Ovary (tissue), 9 donors: ENCODE measurements around the gene MTRF1. TPM values are rescaled to one million over a fixed set of nuclear protein-coding genes. Genes with fewer than 3 reads are reported as not detected.

Source experiments
- DNase-seq, 5 donors: peaks; one replicate each; pipeline ENCODE4 v3.0.0-alpha.2; 2019 to 2020
- H3K27ac ChIP-seq, 2 donors: fragments of 200-600 bp; one replicate each; pipeline versions ENCODE4 v1.5.1 to v1.8.0; 2019 to 2022
- H3K27me3 ChIP-seq: fragments of 200-600 bp; one replicate; pipeline ENCODE4 v1.8.0; 2022
- H3K36me3 ChIP-seq: fragments of 200-600 bp; sonication (generic); one replicate; pipeline ENCODE4 v1.5.1; 2019
- H3K4me1 ChIP-seq: one replicate; pipeline ENCODE4 v1.8.1; 2013; ENCODE audit warnings: mild to moderate bottlenecking, moderate library complexity; ENCODE audit not compliant: insufficient read depth
- H3K4me3 ChIP-seq: fragments of 200-600 bp; sonication (generic); one replicate; pipeline ENCODE4 v1.5.1; 2017
- H3K9me3 ChIP-seq, 2 donors: fragments of 200-600 bp in 1 of 2; sonication (generic) in 1 of 2; one replicate each; pipeline versions ENCODE4 v1.5.1 to v1.8.1; 2013 to 2019; ENCODE audit warnings: mild to moderate bottlenecking in 1 of 2, moderate library complexity in 1 of 2
- EP300 ChIP-seq: sonication (generic); formaldehyde crosslinking; IDR thresholded peaks from one replicate; pipeline ENCODE4 v1.6.1; 2017; ENCODE audit warnings: antibody characterized with exemption
- POLR2A ChIP-seq: fragments of 450-650 bp; IDR thresholded peaks from one replicate; pipeline ENCODE4 v1.6.1; 2017; ENCODE audit warnings: antibody characterized with exemption, mild to moderate bottlenecking, moderate library complexity
- WGBS, 3 donors: extraction: QIAGEN DNeasy Blood & Tissue Kit in 1 of 3; methylation state at CpG; one replicate each; pipeline versions ENCODE4 v1.1.5 to v1.1.7; 2013 to 2017; 5-methylcytosine and 5-hydroxymethylcytosine counted together
- intact Hi-C, 4 donors: fragments of 100-400 bp; cut with DNase I; formaldehyde crosslinking; loops; one replicate each; pipeline versions ENCODE4 v1.11.0 to v1.15.1; 2022 to 2023
- polyA plus RNA-seq, 2 donors: library from polyadenylated mRNA; stranded (reverse); fragments of 200-250 nt in 1 of 2; fragments of 350-450 nt in 1 of 2; fragmentation: Illumina TruSeq in 1 of 2; extraction: RNeasy Lipid Tissue Mini Kit (QIAGEN cat#74804) in 1 of 2; gene quantifications; one replicate each; pipeline ENCODE4 v1.2.3, GENCODE V29; 2013 to 2014
- total RNA-seq, 7 donors: library from RNA; depleted of rRNA in 2 of 7; stranded (reverse); fragments of >200 nt in 2 of 7; fragmentation: NEBNext Ultra II Directional in 3 of 7; extraction: Animal tissue kit (Norgen Biotek cat#: 25700) in 3 of 7; gene quantifications; one replicate each; pipeline versions ENCODE4 v1.1.0 to v1.2.4, GENCODE V29; 2016 to 2023
- TF ChIP-seq, protein P1 (sequence below), 3 donors: fragments of 450-650 bp in 2 of 3; fragments of 200-600 bp in 1 of 3; IDR thresholded peaks; one replicate each; pipeline versions ENCODE4 v1.5.1 to v1.8.0; 2016 to 2022; ENCODE audit warnings: antibody characterized with exemption in 3 of 3, mild to moderate bottlenecking in 1 of 3
- donor health status: DM: no; HTN: no; CAD: no; lungs with moderate emphysema.
- donor health status: DM: no; HTN: no; CAD: no.
- donor health status: Bipolar disorder and iron deficiency.
- donor health status: DM: yes; HTN: yes; CAD: no.
- donor health status: DM: no; HTN: no; CAD: no.
- donor health status: DM: yes; HTN: yes; CAD: no.

The MTRF1 gene
- total and polyA plus RNA-seq, 9 donors: 6.4 to 12.2 (median 8.4) TPM

DNA sequence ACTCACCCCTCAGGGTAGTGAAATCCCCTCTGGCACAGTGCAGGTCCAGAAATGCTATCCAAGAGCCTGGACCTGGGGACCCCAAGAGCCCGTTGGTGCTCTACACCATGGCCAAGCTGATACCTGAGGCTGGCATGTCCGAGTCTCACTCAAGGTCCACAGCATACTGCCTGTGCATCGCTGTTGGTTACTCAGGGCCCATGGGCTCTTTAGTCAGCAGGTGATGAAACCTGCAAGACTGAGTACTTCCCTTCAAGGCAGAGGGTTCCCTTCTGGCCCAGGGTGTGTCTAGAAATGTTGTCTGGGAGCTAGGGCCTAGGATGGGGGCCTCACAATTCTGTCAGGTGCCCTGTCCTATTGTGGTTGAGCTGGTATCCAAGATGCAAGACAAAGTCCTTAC, 49.5 kb downstream of the MTRF1 start:
- TF ChIP-seq, protein P1, sequence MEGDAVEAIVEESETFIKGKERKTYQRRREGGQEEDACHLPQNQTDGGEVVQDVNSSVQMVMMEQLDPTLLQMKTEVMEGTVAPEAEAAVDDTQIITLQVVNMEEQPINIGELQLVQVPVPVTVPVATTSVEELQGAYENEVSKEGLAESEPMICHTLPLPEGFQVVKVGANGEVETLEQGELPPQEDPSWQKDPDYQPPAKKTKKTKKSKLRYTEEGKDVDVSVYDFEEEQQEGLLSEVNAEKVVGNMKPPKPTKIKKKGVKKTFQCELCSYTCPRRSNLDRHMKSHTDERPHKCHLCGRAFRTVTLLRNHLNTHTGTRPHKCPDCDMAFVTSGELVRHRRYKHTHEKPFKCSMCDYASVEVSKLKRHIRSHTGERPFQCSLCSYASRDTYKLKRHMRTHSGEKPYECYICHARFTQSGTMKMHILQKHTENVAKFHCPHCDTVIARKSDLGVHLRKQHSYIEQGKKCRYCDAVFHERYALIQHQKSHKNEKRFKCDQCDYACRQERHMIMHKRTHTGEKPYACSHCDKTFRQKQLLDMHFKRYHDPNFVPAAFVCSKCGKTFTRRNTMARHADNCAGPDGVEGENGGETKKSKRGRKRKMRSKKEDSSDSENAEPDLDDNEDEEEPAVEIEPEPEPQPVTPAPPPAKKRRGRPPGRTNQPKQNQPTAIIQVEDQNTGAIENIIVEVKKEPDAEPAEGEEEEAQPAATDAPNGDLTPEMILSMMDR (IDR thresholded peaks at IDR 0.05): no peak
- TF ChIP-seq EP300: no peak
- TF ChIP-seq POLR2A: no peak
- Histone ChIP-seq H3K4me1 (no peaks in the 10 kb centered on the region), H3K36me3 (no peaks in the 10 kb centered on the region), H3K4me3 (no peak overlapping the region), H3K27me3 (no peaks in the 10 kb centered on the region), H3K27ac (no peak overlapping the region), H3K9me3 (no peaks in the 10 kb centered on the region)
- no peak for DNase-seq
- intact Hi-C loops: no loop called here
- WGBS, 3 donors: 62 to 82% (median 67%) methylated on average over 3 of the region's 3 CpGs

DNA sequence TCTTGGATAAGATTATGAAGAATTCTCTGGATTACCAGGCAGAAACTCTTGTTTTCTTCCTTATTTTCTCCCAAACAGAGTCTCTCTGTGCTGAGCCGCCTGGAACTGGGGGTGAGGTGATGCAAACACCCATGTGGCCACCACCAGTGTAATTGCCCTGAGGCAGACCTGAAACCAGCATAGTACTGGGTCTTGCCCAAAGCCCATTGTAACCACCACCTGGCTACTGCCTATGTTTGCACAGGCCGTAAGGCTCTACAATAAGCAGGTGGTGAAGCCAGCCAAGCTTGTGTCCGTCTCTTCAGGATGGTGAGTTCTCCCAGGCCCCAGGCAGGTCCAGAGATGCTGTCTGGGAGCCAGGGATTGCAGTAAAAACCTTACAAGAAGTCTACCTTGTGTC, 50.1 kb downstream of the MTRF1 start:
- H3K9me3 ChIP-seq: no peaks in the 10 kb centered on the region
- intact Hi-C loops: no loop called here
- H3K4me3 ChIP-seq: no peak overlapping the region
- no peak for DNase-seq
- H3K4me1 ChIP-seq: no peaks in the 10 kb centered on the region
- WGBS, 3 donors: 87 to 94% (median 93%) methylated on average over 3 of the region's 3 CpGs
- TF ChIP-seq, protein P1 (IDR thresholded peaks at IDR 0.05): no peak
- TF ChIP-seq POLR2A (no peak), EP300 (no peak)
- H3K27ac ChIP-seq: no peak overlapping the region
- H3K36me3 ChIP-seq: no peaks in the 10 kb centered on the region
- no peaks in the 10 kb centered on the region for H3K27me3 ChIP-seq

DNA sequence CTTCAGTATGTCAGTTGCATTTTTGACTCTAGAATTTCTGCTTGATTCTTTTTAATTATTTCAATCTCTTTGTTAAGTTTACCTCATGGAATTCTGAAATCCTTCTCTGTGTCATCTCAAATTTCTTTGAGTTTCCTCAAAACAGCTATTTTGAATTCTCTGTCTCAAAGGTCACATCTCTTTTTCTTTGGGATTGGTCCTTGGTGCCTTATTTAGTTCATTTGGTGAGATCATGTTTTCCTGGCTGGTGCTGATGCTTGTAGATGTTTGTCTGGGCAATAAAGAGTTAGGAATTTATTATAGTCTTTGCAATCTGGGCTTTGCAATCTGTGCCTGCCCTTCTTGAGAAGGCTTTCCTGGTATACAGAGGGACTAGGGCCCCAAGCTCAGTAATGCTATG, 50.5 kb downstream of the MTRF1 start:
- H3K4me1 ChIP-seq: no peaks in the 10 kb centered on the region
- TF ChIP-seq, protein P1 (IDR thresholded peaks at IDR 0.05): no peak
- TF ChIP-seq EP300 (no peak), POLR2A (no peak)
- H3K9me3 ChIP-seq: no peaks in the 10 kb centered on the region
- intact Hi-C loops: no loop called here
- no peaks in the 10 kb centered on the region for H3K36me3 ChIP-seq
- no peak for DNase-seq
- H3K27me3 ChIP-seq: no peaks in the 10 kb centered on the region
- no peak overlapping the region for H3K27ac ChIP-seq
- no peak overlapping the region for H3K4me3 ChIP-seq

DNA sequence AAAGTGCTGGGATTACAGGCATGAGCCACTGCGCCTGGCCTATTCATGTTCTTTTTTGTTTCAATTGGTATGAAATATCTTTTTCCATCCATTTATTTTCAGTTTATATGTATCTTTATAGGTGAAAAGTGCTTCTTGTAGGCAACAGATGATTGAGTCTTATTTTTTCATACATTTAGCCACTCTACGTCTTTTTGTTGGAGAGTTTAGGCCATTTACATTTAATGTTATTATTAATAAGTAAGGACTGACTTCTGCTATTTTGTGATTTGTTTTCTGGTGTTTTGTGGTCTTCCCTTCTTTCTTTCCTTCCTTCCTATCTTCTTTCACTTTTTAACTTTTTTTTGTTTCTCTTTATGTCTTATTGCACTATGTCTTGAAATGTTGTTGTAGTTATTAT, 52.3 kb downstream of the MTRF1 start:
- Histone ChIP-seq H3K36me3 (no peaks in the 10 kb centered on the region), H3K4me1 (no peaks in the 10 kb centered on the region), H3K9me3 (no peaks in the 10 kb centered on the region), H3K27me3 (no peaks in the 10 kb centered on the region), H3K27ac (no peak overlapping the region), H3K4me3 (no peak overlapping the region)
- 95 to 100% (median 97%) methylated on average over 2 of the region's 2 CpGs for WGBS, 3 donors
- intact Hi-C loops: no loop called here
- DNase-seq: no peak
- TF ChIP-seq EP300 (no peak), POLR2A (no peak)
- TF ChIP-seq, protein P1 (IDR thresholded peaks at IDR 0.05): no peak

DNA sequence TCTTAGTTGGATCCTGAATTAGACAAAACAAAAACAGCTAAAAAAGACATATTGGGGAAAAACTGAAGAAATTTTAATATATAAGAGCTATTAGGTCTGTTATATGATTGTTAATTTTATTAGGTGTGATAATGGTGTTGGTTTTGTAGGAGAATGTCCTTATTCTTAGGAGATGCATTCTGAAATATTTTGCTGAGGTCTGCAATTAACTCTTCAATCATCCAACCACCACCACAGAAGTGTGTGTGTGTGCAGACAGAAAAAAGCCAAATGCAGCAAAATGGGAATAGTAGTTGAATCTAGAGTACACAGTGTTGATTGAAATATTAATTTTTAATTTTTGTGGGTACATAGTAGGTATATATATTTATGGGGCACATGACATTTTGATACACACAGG, 56.9 kb downstream of the MTRF1 start:
- Histone ChIP-seq H3K27me3 (no peaks in the 10 kb centered on the region), H3K27ac (no peak overlapping the region), H3K9me3 (no peaks in the 10 kb centered on the region), H3K4me1 (no peaks in the 10 kb centered on the region), H3K36me3 (no peaks in the 10 kb centered on the region), H3K4me3 (no peak overlapping the region)
- intact Hi-C loops: loop anchor here in 1 of 4 donors (10.0 kb wide), 1 partner anchor 72 kb away; the partner anchor contains the start of gene KBTBD6
- no peak for DNase-seq
- TF ChIP-seq POLR2A (no peak), EP300 (no peak)
- TF ChIP-seq, protein P1 (IDR thresholded peaks at IDR 0.05): no peak
